HEK293 (cell line): ENCODE measurements around the gene BDKRB1.
A peak's percentile ranks its signal among the peaks of the same experiment; 100 is the strongest.

ENCODE experiments used
- CTCF ChIA-PET: fragments of 350-600 bp; formaldehyde crosslinking; extraction: SDS; loops from one replicate; lab custom pipeline; 2021; ENCODE audit warnings: antibody characterized with exemption; lab: Yijun Ruan, JAX
- POLR2A ChIA-PET: fragments of 300-600 bp; formaldehyde crosslinking; extraction: SDS; loops from one replicate; lab custom pipeline; 2020; ENCODE audit warnings: antibody characterized with exemption, inconsistent platforms; lab: Yijun Ruan, JAX
- H3K27ac ChIP-seq: fragments of 200-500 bp; sonication (Bioruptor generic); 2 replicates; pipeline ENCODE4 v1.5.1; 2014; ENCODE audit warnings: low read depth, low read length, control low read depth, inconsistent platforms; ENCODE audit errors: extremely low read depth
- H3K36me3 ChIP-seq, 2 experiments: fragments of 200-500 bp in 1 of 2; sonication (Bioruptor generic) in 1 of 2; 1 replicate in 1 of 2; 2 replicates in 1 of 2; pipeline ENCODE4 v1.5.1; 2014 to 2017; ENCODE audit warnings: inconsistent platforms in 2 of 2, low read length in 2 of 2; ENCODE audit not compliant: control insufficient read depth in 2 of 2, insufficient read depth in 1 of 2
- H3K4me1 ChIP-seq: fragments of 200-500 bp; sonication (Bioruptor generic); 2 replicates; pipeline ENCODE4 v1.5.1; 2014; ENCODE audit warnings: mild to moderate bottlenecking, low read length, inconsistent platforms; ENCODE audit not compliant: control insufficient read depth, insufficient read depth
- H3K4me3 ChIP-seq: 2 replicates; pipeline ENCODE4 v1.5.1; 2011; ENCODE audit warnings: low read depth, mild to moderate bottlenecking, control low read depth, low read length, moderate library complexity
- H3K9me3 ChIP-seq: fragments of 200-500 bp; sonication (Bioruptor generic); 2 replicates; pipeline ENCODE4 v1.5.1; 2014; ENCODE audit warnings: low read depth, low read length, inconsistent platforms; ENCODE audit not compliant: control insufficient read depth, insufficient read depth
- FEZF1 ChIP-seq: fragments of 450-650 bp; formaldehyde crosslinking; IDR thresholded peaks from 2 replicates; pipeline ENCODE4 v1.5.1; 2016; ENCODE audit warnings: missing biosample characterization, missing genetic modification characterization
- GFI1B ChIP-seq: fragments of 450-650 bp; formaldehyde crosslinking; IDR thresholded peaks from 2 replicates; pipeline ENCODE4 v1.5.1; 2016; ENCODE audit warnings: missing biosample characterization, missing genetic modification characterization
- MZF1 ChIP-seq: fragments of 450-650 bp; formaldehyde crosslinking; IDR thresholded peaks from 2 replicates; pipeline ENCODE4 v1.5.1; 2017; ENCODE audit warnings: missing biosample characterization, missing genetic modification characterization, borderline replicate concordance
- TCF7L2 ChIP-seq: IDR thresholded peaks from 2 replicates; pipeline ENCODE4 v1.6.1; 2011; ENCODE audit warnings: low read depth, mild to moderate bottlenecking, inconsistent platforms, low read length, moderate library complexity, borderline replicate concordance
- TRIM28 ChIP-seq: IDR thresholded peaks from 2 replicates; pipeline ENCODE4 v1.6.1; 2011; ENCODE audit warnings: low read length, control low read depth, borderline replicate concordance
- YY1 ChIP-seq: fragments of 450-650 bp; formaldehyde crosslinking; IDR thresholded peaks from 2 replicates; pipeline ENCODE4 v1.5.1; 2018; ENCODE audit warnings: missing biosample characterization, missing genetic modification characterization
- ZBTB44 ChIP-seq: fragments of 450-650 bp; IDR thresholded peaks from 2 replicates; pipeline ENCODE4 v1.5.1; 2018; ENCODE audit warnings: missing biosample characterization, mild to moderate bottlenecking, missing genetic modification characterization
- ZFP69B ChIP-seq: fragments of 450-650 bp; formaldehyde crosslinking; IDR thresholded peaks from 2 replicates; pipeline ENCODE4 v1.5.1; 2016; ENCODE audit warnings: missing biosample characterization, missing genetic modification characterization
- ZIC2 ChIP-seq: fragments of 450-650 bp; formaldehyde crosslinking; IDR thresholded peaks from 2 replicates; pipeline ENCODE4 v1.5.1; 2016; ENCODE audit warnings: missing biosample characterization, missing genetic modification characterization
- ZNF155 ChIP-seq: fragments of 450-650 bp; formaldehyde crosslinking; IDR thresholded peaks from 2 replicates; pipeline ENCODE4 v1.5.1; 2016; ENCODE audit warnings: missing biosample characterization, missing genetic modification characterization
- ZNF169 ChIP-seq: fragments of 450-650 bp; formaldehyde crosslinking; IDR thresholded peaks from 2 replicates; pipeline ENCODE4 v1.5.1; 2016; ENCODE audit warnings: missing biosample characterization, missing genetic modification characterization
- ZNF202 ChIP-seq: fragments of 450-650 bp; formaldehyde crosslinking; IDR thresholded peaks from 2 replicates; pipeline ENCODE4 v1.5.1; 2016; ENCODE audit warnings: missing biosample characterization, missing genetic modification characterization, borderline replicate concordance
- ZNF239 ChIP-seq: fragments of 450-650 bp; formaldehyde crosslinking; IDR thresholded peaks from 2 replicates; pipeline ENCODE4 v1.5.1; 2016; ENCODE audit warnings: missing biosample characterization, missing genetic modification characterization
- ZNF248 ChIP-seq: fragments of 450-650 bp; formaldehyde crosslinking; IDR thresholded peaks from 2 replicates; pipeline ENCODE4 v1.5.1; 2017; ENCODE audit warnings: missing biosample characterization, missing genetic modification characterization
- ZNF266 ChIP-seq: fragments of 450-650 bp; formaldehyde crosslinking; IDR thresholded peaks from 2 replicates; pipeline ENCODE4 v1.5.1; 2016; ENCODE audit warnings: missing biosample characterization, missing genetic modification characterization, low read depth
- ZNF302 ChIP-seq: fragments of 450-650 bp; formaldehyde crosslinking; IDR thresholded peaks from 2 replicates; pipeline ENCODE4 v1.5.1; 2016; ENCODE audit warnings: missing biosample characterization, missing genetic modification characterization, low read depth
- ZNF416 ChIP-seq: fragments of 450-650 bp; formaldehyde crosslinking; IDR thresholded peaks from 2 replicates; pipeline ENCODE4 v1.5.1; 2016; ENCODE audit warnings: missing biosample characterization, missing genetic modification characterization
- ZNF48 ChIP-seq: fragments of 450-650 bp; formaldehyde crosslinking; IDR thresholded peaks from 2 replicates; pipeline ENCODE4 v1.5.1; 2016; ENCODE audit warnings: missing biosample characterization, missing genetic modification characterization
- ZNF571 ChIP-seq: fragments of 450-650 bp; formaldehyde crosslinking; IDR thresholded peaks from 2 replicates; pipeline ENCODE4 v1.5.0; 2017; ENCODE audit warnings: missing biosample characterization, missing genetic modification characterization
- ZNF600 ChIP-seq: fragments of 450-650 bp; formaldehyde crosslinking; IDR thresholded peaks from 2 replicates; pipeline ENCODE4 v1.5.1; 2016; ENCODE audit warnings: missing biosample characterization, missing genetic modification characterization
- ZNF692 ChIP-seq: fragments of 450-650 bp; formaldehyde crosslinking; IDR thresholded peaks from 2 replicates; pipeline ENCODE4 v1.5.1; 2016; ENCODE audit warnings: missing biosample characterization, missing genetic modification characterization
- ZNF785 ChIP-seq: fragments of 450-650 bp; formaldehyde crosslinking; IDR thresholded peaks from 2 replicates; pipeline ENCODE4 v1.5.1; 2016; ENCODE audit warnings: missing biosample characterization, missing genetic modification characterization
- ZNF830 ChIP-seq: fragments of 450-650 bp; IDR thresholded peaks from 2 replicates; pipeline ENCODE4 v1.5.0; 2018; ENCODE audit warnings: missing biosample characterization, missing genetic modification characterization, low read depth, mild to moderate bottlenecking, moderate library complexity
- ZNF837 ChIP-seq: fragments of 450-650 bp; formaldehyde crosslinking; IDR thresholded peaks from 2 replicates; pipeline ENCODE4 v1.5.1; 2016; ENCODE audit warnings: missing biosample characterization, missing genetic modification characterization

Gene BDKRB1

GRCh38 chr14:96255501-96256366, at the start of gene BDKRB1:
BDKRB1 (plus strand) TSS chr14:96256210; CDS start chr14:96263683, 7,473 bp downstream.
- TF ChIP-seq YY1 (no peak), ZIC2 (tag by site-specific recombination) (no peak), ZNF785 (tag by site-specific recombination) (no peak), ZNF837 (tag by site-specific recombination) (no peak), GFI1B (tag by site-specific recombination) (no peak), ZBTB44 (tag by site-specific recombination) (no peak), ZNF302 (no peak), MZF1 (no peak)
- Histone ChIP-seq H3K4me1 (no peaks in the 10 kb centered on the region), H3K36me3 (no peaks in the 10 kb centered on the region), H3K4me3 (no peak within 1 kb of the TSS), H3K9me3 (no peaks in the 10 kb centered on the region), H3K27ac (no peak within 1 kb of the TSS)
- ChIA-PET POLR2A (no interaction called here), CTCF (interaction anchor here (1.5 kb wide), 1 partner anchor 155 kb away, joined by 4 read pairs; no protein-coding TSS in a partner anchor)

- H3K9me3 ChIP-seq, result no peaks in the 10 kb centered on the region
- POLR2A ChIA-PET, result no interaction called here
- no peak overlapping the region for H3K4me3 ChIP-seq
- H3K27ac ChIP-seq, result no peak overlapping the region
- CTCF ChIA-PET, result interaction anchor here (0.6 to 0.7 kb wide), 2 partner anchors 59 to 113 kb away, joined by 3 read pairs; no protein-coding TSS in a partner anchor
- H3K36me3 ChIP-seq, result no peaks in the 10 kb centered on the region
- no peaks in the 10 kb centered on the region; the same call in 1 of the 2 replicates for H3K4me1 ChIP-seq
- TF ChIP-seq ZFP69B (tag by site-specific recombination), result 0 out of 2 replicates have a peak, but pooled peaks have one; percentile 36
- 0 out of 2 replicates have a peak, but pooled peaks have one; percentile 27 for TF ChIP-seq ZNF692 (tag by site-specific recombination)
- TF ChIP-seq ZNF600 (tag by site-specific recombination), result no peak
These were observed 49.5 kb upstream of the BDKRB1 start for GRCh38 chr14:96206461-96206860.

- ChIA-PET CTCF (interaction anchor here (1.2 kb wide), 1 partner anchor 107 kb away, joined by 5 read pairs; no protein-coding TSS in a partner anchor), POLR2A (no interaction called here)
- Histone ChIP-seq H3K4me3 (no peak overlapping the region), H3K9me3 (no peaks in the 10 kb centered on the region), H3K36me3 (no peaks in the 10 kb centered on the region), H3K4me1 (no peaks in the 10 kb centered on the region; the same call in 1 of the 2 replicates), H3K27ac (no peak overlapping the region)
- TF ChIP-seq ZNF692 (tag by site-specific recombination) (no peak), ZNF830 (tag by site-specific recombination) (no peak), TCF7L2 (no peak), ZNF248 (no peak), ZNF169 (tag by site-specific recombination) (no peak), ZNF600 (tag by site-specific recombination) (no peak), ZNF48 (tag by site-specific recombination) (no peak), ZNF155 (tag by site-specific recombination) (no peak), TRIM28 (no peak), FEZF1 (tag by site-specific recombination) (no peak), ZBTB44 (tag by site-specific recombination) (no peak), ZNF239 (tag by site-specific recombination) (no peak), ZNF202 (tag by site-specific recombination) (no peak), ZNF266 (tag by site-specific recombination) (no peak), ZNF416 (tag by site-specific recombination) (no peak), GFI1B (tag by site-specific recombination) (no peak), ZNF571 (tag by site-specific recombination) (no peak)
These were observed 48.3 kb upstream of the BDKRB1 start for GRCh38 chr14:96207686-96208085.
